CD4-positive, alpha-beta T cell (primary cell): ENCODE measurements around the gene SAFB2. TPM values are rescaled to one million over a fixed set of nuclear protein-coding genes. Genes with fewer than 3 reads are reported as not detected.

Experiments used
- ATAC-seq: fragments of 200-7000 bp; cut with Tn5 transposase; one replicate; pipeline ENCODE4 v1.10.0; 2022; ENCODE audit warnings: mild to moderate bottlenecking; ENCODE audit not compliant: poor library complexity
- CTCF ChIA-PET: fragments of 350-600 bp; sonication (Branson Sonifier 250); formaldehyde crosslinking; loops from one replicate; lab custom pipeline; 2021; ENCODE audit warnings: antibody characterized with exemption, inconsistent platforms; lab: Charles Lee
- POLR2A ChIA-PET: fragments of 350-600 bp; sonication (Branson Sonifier 250); formaldehyde crosslinking; loops from one replicate; lab custom pipeline; 2021; ENCODE audit warnings: antibody characterized with exemption, inconsistent platforms; lab: Charles Lee
- DNase-seq, 14 experiments: peaks; one replicate each; pipeline ENCODE4 v3.0.0-alpha.2; 2013 to 2020; ENCODE audit warnings: mixed read lengths in 2 of 14
- H3K27ac ChIP-seq, 2 donors: one replicate each; pipeline versions ENCODE4 v1.5.1 to v1.7.0; 2013; ENCODE audit warnings: low read length in 2 of 2, low read depth in 1 of 2, mild to moderate bottlenecking in 1 of 2
- H3K27me3 ChIP-seq, 2 experiments: 1 replicate in 1 of 2; 2 replicates in 1 of 2; pipeline versions ENCODE4 v1.6.1 to v1.7.0; 2013; ENCODE audit warnings: low read length in 2 of 2, control low read depth in 1 of 2, mild to moderate bottlenecking in 1 of 2, moderate library complexity in 1 of 2; ENCODE audit not compliant: insufficient read depth in 2 of 2, control insufficient read depth in 1 of 2
- H3K36me3 ChIP-seq: one replicate; pipeline ENCODE4 v1.6.1; 2013; ENCODE audit warnings: low read length, control low read depth; ENCODE audit not compliant: insufficient read depth
- H3K4me1 ChIP-seq: one replicate; pipeline ENCODE4 v1.6.1; 2013; ENCODE audit warnings: low read length, control low read depth; ENCODE audit not compliant: insufficient read depth
- H3K4me3 ChIP-seq: one replicate; pipeline ENCODE4 v1.5.1; 2013; ENCODE audit warnings: mild to moderate bottlenecking, low read length, moderate library complexity
- H3K9me3 ChIP-seq, 2 experiments: 1 replicate in 1 of 2; 2 replicates in 1 of 2; pipeline versions ENCODE4 v1.6.1 to v1.7.0; 2013; ENCODE audit warnings: low read length in 2 of 2, mild to moderate bottlenecking in 2 of 2, control low read depth in 1 of 2, moderate library complexity in 1 of 2; ENCODE audit not compliant: control insufficient read depth in 1 of 2, insufficient read depth in 1 of 2
- H3K27ac Mint-ChIP-seq: one replicate; pipeline ENCODE4 v1.8.0; 2020; ENCODE audit warnings: mixed read lengths
- H3K27me3 Mint-ChIP-seq: one replicate; pipeline ENCODE4 v1.8.0; 2021; ENCODE audit warnings: mixed read lengths
- H3K36me3 Mint-ChIP-seq: one replicate; pipeline ENCODE4 v1.8.0; 2021; ENCODE audit warnings: low read depth, mixed read lengths
- H3K4me1 Mint-ChIP-seq: one replicate; pipeline ENCODE4 v1.8.0; 2021; ENCODE audit warnings: low read depth, mixed read lengths
- H3K4me3 Mint-ChIP-seq: one replicate; pipeline ENCODE4 v1.8.0; 2020; ENCODE audit warnings: mild to moderate bottlenecking, mixed read lengths
- H3K9me3 Mint-ChIP-seq: one replicate; pipeline ENCODE4 v1.8.0; 2020; ENCODE audit warnings: mixed read lengths
- intact Hi-C, 2 experiments: fragments of 100-400 bp; cut with DNase I in 1 of 2; cut with micrococcal nuclease in 1 of 2; formaldehyde crosslinking; loops; one replicate each; pipeline versions ENCODE4 v1.15.1 to v1.9.0; 2023 to 2025; cut with DNase I, micrococcal nuclease
- total RNA-seq, 174 experiments: library from RNA in 2 of 174; stranded (reverse) in 2 of 174; gene quantifications; one replicate each; pipeline ENCODE4 v1.2.3 and lab custom pipeline; 2021 to 2026
- TF ChIP-seq, protein P1 (sequence below): fragments of 200-600 bp; IDR thresholded peaks from one replicate; pipeline ENCODE4 v1.8.0; 2022; ENCODE audit warnings: antibody characterized with exemption, mild to moderate bottlenecking

Gene SAFB2
- total RNA-seq, 2 experiments from 2014 or later = 238 to 246 TPM

DNA sequence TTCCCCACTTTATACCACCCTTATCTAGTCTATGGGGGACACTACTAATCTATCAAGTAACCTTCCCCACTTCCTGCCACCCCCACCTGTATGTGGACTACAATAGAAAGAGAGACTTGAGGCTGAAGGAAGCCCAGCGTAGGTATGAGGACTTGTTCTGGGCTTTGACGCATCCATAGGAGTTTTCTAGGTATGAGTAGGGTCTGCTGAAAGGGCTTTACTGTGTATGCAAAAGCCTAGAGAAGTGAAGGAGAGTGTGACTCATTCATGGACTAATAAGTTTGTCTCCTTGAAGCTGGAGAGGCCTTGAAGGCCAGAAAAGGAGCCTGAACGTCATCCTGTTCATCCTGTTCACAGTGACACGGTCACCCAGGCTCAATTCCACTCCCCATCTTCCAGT, 76.6 kb downstream of the SAFB2 start:
- intact Hi-C loops = no loop called here
- H3K4me3 ChIP-seq = no peak overlapping the region
- TF ChIP-seq, protein P1, sequence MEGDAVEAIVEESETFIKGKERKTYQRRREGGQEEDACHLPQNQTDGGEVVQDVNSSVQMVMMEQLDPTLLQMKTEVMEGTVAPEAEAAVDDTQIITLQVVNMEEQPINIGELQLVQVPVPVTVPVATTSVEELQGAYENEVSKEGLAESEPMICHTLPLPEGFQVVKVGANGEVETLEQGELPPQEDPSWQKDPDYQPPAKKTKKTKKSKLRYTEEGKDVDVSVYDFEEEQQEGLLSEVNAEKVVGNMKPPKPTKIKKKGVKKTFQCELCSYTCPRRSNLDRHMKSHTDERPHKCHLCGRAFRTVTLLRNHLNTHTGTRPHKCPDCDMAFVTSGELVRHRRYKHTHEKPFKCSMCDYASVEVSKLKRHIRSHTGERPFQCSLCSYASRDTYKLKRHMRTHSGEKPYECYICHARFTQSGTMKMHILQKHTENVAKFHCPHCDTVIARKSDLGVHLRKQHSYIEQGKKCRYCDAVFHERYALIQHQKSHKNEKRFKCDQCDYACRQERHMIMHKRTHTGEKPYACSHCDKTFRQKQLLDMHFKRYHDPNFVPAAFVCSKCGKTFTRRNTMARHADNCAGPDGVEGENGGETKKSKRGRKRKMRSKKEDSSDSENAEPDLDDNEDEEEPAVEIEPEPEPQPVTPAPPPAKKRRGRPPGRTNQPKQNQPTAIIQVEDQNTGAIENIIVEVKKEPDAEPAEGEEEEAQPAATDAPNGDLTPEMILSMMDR = no peak
- H3K9me3 ChIP-seq = no peaks in the 10 kb centered on the region
- ChIA-PET POLR2A (no interaction called here), CTCF (no interaction called here)
- no peaks in the 10 kb centered on the region for H3K36me3 ChIP-seq
- DNase-seq (no peak), ATAC-seq (no peak)
- Mint-ChIP-seq H3K4me3 (no peak overlapping the region), H3K4me1 (no peaks in the 10 kb centered on the region), H3K27ac (no peak overlapping the region), H3K36me3 (no peaks in the 10 kb centered on the region), H3K27me3 (peaks cover 13% of the 10 kb centered on the region), H3K9me3 (no peaks in the 10 kb centered on the region)
- no peak overlapping the region for H3K27ac ChIP-seq
- no peaks in the 10 kb centered on the region for H3K4me1 ChIP-seq
- no peaks in the 10 kb centered on the region for H3K27me3 ChIP-seq

DNA sequence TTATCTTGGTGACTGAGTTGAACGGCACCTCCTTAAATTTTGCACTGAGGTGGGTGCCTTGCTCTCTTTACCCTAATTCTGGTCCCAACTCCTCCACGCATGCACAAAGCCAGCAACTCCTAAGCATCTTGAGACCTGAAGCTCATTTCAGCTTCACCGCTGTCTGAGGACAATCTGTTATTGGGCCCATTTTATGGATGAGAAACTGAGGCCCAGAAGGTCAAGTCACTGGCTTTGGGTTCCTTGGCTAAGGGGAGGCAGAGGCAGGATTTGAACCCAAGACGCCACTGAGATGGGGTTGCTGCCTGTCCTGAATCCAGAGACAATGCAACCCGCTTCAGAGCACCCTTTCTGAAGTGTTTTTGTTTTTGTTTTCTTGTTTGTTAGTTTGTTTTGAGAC, 77.5 kb downstream of the SAFB2 start:
- ATAC-seq = no peak
- no peak overlapping the region for H3K4me3 Mint-ChIP-seq

DNA sequence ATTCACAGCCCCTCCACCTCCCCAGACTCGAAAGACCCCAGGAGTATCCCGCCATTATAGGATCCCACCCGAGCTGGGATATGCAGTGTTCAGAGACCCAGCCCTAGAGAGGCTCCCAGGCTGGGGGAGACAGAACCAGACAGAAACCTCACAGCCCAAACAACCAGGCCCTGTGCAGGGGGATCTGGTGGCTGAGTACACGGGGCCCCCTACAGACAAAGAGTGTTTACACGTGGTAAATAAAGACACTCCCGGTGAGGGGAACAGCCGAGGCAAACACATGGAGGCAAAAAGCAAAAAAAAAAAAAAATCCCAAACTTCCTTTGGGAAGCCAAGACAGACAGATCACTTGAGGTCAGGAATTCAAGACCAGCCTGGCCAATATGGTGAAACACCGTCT, 79.9 kb downstream of the SAFB2 start:
- Mint-ChIP-seq H3K4me3 (no peak overlapping the region), H3K36me3 (no peaks in the 10 kb centered on the region), H3K27me3 (peaks cover 11% of the 10 kb centered on the region), H3K9me3 (no peaks in the 10 kb centered on the region), H3K27ac (no peak overlapping the region), H3K4me1 (no peaks in the 10 kb centered on the region)
- H3K36me3 ChIP-seq = no peaks in the 10 kb centered on the region
- intact Hi-C loops = no loop called here
- H3K27ac ChIP-seq = no peak overlapping the region
- peaks cover 7 to 12% of the 10 kb centered on the region in 2 experiments for H3K27me3 ChIP-seq
- ChIA-PET POLR2A (no interaction called here), CTCF (interaction anchor here (0.7 kb wide), 1 partner anchor 1301 kb away, joined by 3 read pairs; no protein-coding TSS in a partner anchor)
- ATAC-seq (no peak), DNase-seq (no peak)
- H3K9me3 ChIP-seq = peaks cover 0 to 13% of the 10 kb centered on the region in 2 experiments
- TF ChIP-seq, protein P1 = no peak
- no peaks in the 10 kb centered on the region for H3K4me1 ChIP-seq
- no peak overlapping the region for H3K4me3 ChIP-seq

More for the DNA sequence above, 77.5 kb downstream of the SAFB2 start:
- Histone ChIP-seq H3K36me3 (no peaks in the 10 kb centered on the region), H3K9me3 (no peaks in the 10 kb centered on the region), H3K4me1 (no peaks in the 10 kb centered on the region), H3K27me3 (no peaks in the 10 kb centered on the region), H3K4me3 (no peak overlapping the region), H3K27ac (no peak overlapping the region)
- Mint-ChIP-seq H3K36me3 (no peaks in the 10 kb centered on the region), H3K27ac (no peak overlapping the region), H3K27me3 (peaks cover 11% of the 10 kb centered on the region), H3K9me3 (no peaks in the 10 kb centered on the region), H3K4me1 (no peaks in the 10 kb centered on the region)
- TF ChIP-seq, protein P1 = no peak
- POLR2A ChIA-PET = no interaction called here
- no peak for DNase-seq
- intact Hi-C loops = no loop called here
- CTCF ChIA-PET = no interaction called here
